Right ventricle myocardium inferior (tissue), 1 donor: ENCODE results near the gene MRPL17. TPM values are rescaled to one million over a fixed set of nuclear protein-coding genes. Genes with fewer than 3 reads are reported as not detected.
A peak's percentile ranks its signal among the peaks of the same experiment; 100 is the strongest.
"Not testable (repeated sequence)": the region's sequence is repeated elsewhere in the genome, so short reads cannot be mapped to it uniquely, and the experiment has no call there.

Experiments
- ATAC-seq: fragments of 200-7000 bp; cut with Tn5 transposase; one replicate; pipeline ENCODE4 v1.9.1; 2020; ENCODE audit warnings: mild to moderate bottlenecking, moderate library complexity
- DNase-seq: peaks from one replicate; pipeline ENCODE4 v3.0.0; 2021; ENCODE audit errors: missing footprints
- intact Hi-C: fragments of 100-400 bp; cut with DNase I; formaldehyde crosslinking; loops from one replicate; pipeline ENCODE4 v1.11.0; 2022
- long read RNA-seq: library from polyadenylated mRNA; unstranded; transcript quantifications from one replicate; pipeline ENCODE4 v2.0.0, GENCODE V29; 2021
- total RNA-seq: library from RNA; stranded (reverse); fragmentation: NEBNext Ultra II Directional; extraction: Animal tissue kit (Norgen Biotek cat#: 25700); gene quantifications from one replicate; pipeline ENCODE4 v1.2.1, GENCODE V29; 2021
- donor health status: DM: no; HTN: yes; CAD: no; lungs with severe emphysema.

Gene MRPL17
- 44.8 TPM for total RNA-seq
- long read RNA-seq, transcript MRPL17-201 (3 exons, 1,969 nt), result major isoform, 9 of 9 reads
- long read RNA-seq, partial matches to known transcripts, result 0 of 9 reads
- long read RNA-seq, other reads (novel, unspliced or antisense), result 0 of 9 reads

- intact Hi-C loops, result loop anchor here (1.0 to 10.0 kb wide), 5 partner anchors 36 to 288 kb away; partner anchors contain the start of genes SMPD1 and TAF10
- peak; percentile 99 for DNase-seq
- peak; percentile 98 for ATAC-seq
These were observed at the start of gene MRPL17 for GRCh38 chr11:6682936-6683861. Gene MRPL17, minus strand, starts transcription at chr11:6683340. Its CDS starts 44 bp downstream, at chr11:6683296.

- DNase-seq (no peak), ATAC-seq (no peak)
- intact Hi-C loops, result no loop called here
These were observed 45.0 kb upstream of the MRPL17 start for GRCh38 chr11:6727971-6728760.

- ATAC-seq (no peak), DNase-seq (no peak)
- intact Hi-C loops, result no loop called here
These were observed 42.3 kb upstream of the MRPL17 start for GRCh38 chr11:6725386-6725896.

- ATAC-seq, result no peak
- intact Hi-C loops, result no loop called here
- DNase-seq, result no peak
These were observed 40.9 kb upstream of the MRPL17 start for GRCh38 chr11:6724013-6724412.

- no peak for DNase-seq
- ATAC-seq, result no peak
- intact Hi-C loops, result no loop called here
These were observed 38.2 kb upstream of the MRPL17 start for GRCh38 chr11:6721343-6721742.

- ATAC-seq (peak; percentile 56), DNase-seq (no peak)
- intact Hi-C loops, result no loop called here
These were observed 36.4 kb upstream of the MRPL17 start for GRCh38 chr11:6719576-6719975.

- intact Hi-C loops, result no loop called here
- DNase-seq (no peak), ATAC-seq (no peak)
These were observed 34.3 kb upstream of the MRPL17 start for GRCh38 chr11:6717426-6717825.

- ATAC-seq, intact Hi-C loops, DNase-seq: not testable (repeated sequence)
These were observed 28.4 kb upstream of the MRPL17 start for GRCh38 chr11:6711552-6711951.

GRCh38 chr11:6708876-6709275 lies 25.7 kb upstream of the MRPL17 start:
- ATAC-seq (no peak), DNase-seq (no peak)
- intact Hi-C loops, result no loop called here

GRCh38 chr11:6705905-6706535 lies 22.9 kb upstream of the MRPL17 start:
- intact Hi-C loops, result loop anchor here (1.0 to 2.0 kb wide), 2 partner anchors 174 to 327 kb away; no protein-coding TSS in a partner anchor
- ATAC-seq (peak; percentile 60), DNase-seq (no peak)

- no peak for DNase-seq
- peak; percentile 95 for ATAC-seq
- intact Hi-C loops, result loop anchor here (2.0 kb wide), 1 partner anchor 53 kb away; no protein-coding TSS in a partner anchor
These were observed 20.3 kb upstream of the MRPL17 start for GRCh38 chr11:6703247-6704063.

GRCh38 chr11:6701955-6702354 lies 18.8 kb upstream of the MRPL17 start:
- not testable (repeated sequence) for ATAC-seq
- intact Hi-C loops, result loop anchor here (2.0 kb wide), 1 partner anchor 55 kb away; no protein-coding TSS in a partner anchor

GRCh38 chr11:6695377-6695776 lies 12.2 kb upstream of the MRPL17 start:
- DNase-seq (no peak), ATAC-seq (peak; percentile 74)
- intact Hi-C loops, result no loop called here

More at GRCh38 chr11:6701955-6702354, 18.8 kb upstream of the MRPL17 start:
- DNase-seq, result not testable (repeated sequence)

- intact Hi-C loops, result no loop called here
- no peak for DNase-seq
- ATAC-seq, result no peak
These were observed 11.0 kb upstream of the MRPL17 start for GRCh38 chr11:6694229-6694535.

- intact Hi-C loops, result no loop called here
- DNase-seq (no peak), ATAC-seq (peak; percentile 73)
These were observed 10.4 kb upstream of the MRPL17 start for GRCh38 chr11:6693342-6694228.

GRCh38 chr11:6692128-6692527 lies 9.0 kb upstream of the MRPL17 start:
- DNase-seq (no peak), ATAC-seq (no peak)
- intact Hi-C loops, result no loop called here
